Uterus (tissue), 2 donors: ENCODE measurements around the gene TTLL13.

Source experiments
- CTCF ChIP-seq, 4 experiments: fragments of 200-600 bp in 2 of 4; fragments of 450-650 bp in 2 of 4; sonication (generic) in 2 of 4; IDR thresholded peaks; one replicate each; pipeline ENCODE4 v1.5.1; 2016 to 2019; ENCODE audit warnings: antibody characterized with exemption in 4 of 4, mild to moderate bottlenecking in 2 of 4, moderate library complexity in 1 of 4
- POLR2A ChIP-seq, 2 donors: fragments of 450-650 bp; IDR thresholded peaks; one replicate each; pipeline ENCODE4 v1.6.1; 2016; ENCODE audit warnings: antibody characterized with exemption in 2 of 2, mild to moderate bottlenecking in 1 of 2, moderate library complexity in 1 of 2

DNA sequence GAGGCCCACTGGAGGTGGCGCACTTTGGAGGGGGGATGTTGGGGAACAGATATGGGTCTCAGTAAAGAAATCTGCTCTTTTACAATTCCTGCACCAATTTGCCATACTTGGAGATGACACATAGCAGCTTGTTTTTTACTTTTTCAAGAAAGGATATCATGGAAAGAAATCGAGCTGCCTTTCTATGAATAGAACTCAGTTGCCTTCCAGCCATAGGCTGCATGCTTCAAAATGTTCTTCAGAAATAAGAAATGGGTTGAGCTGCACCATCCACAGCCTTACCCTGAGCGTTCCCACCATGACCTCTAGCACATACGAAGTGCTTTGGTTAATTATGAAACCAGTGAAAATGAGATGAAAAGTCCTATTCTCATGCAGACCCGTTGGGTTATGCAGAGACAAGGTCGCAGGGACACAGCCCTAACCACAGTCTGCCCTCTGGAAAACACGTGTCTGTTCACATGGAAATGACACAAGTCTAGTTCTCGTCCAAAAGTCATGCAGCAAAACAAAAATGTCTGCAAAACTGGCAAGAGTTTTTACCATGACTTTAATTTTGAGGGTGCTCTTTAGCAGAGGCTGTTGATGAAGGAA lies 52.4 kb downstream of the TTLL13 start:
- TF ChIP-seq CTCF (IDR thresholded peaks at IDR 0.05) (no peak), POLR2A (IDR thresholded peaks at IDR 0.05) (no peak)
